ENCODE measurements around the gene ZSCAN10. TPM values are rescaled to one million over a fixed set of nuclear protein-coding genes. Genes with fewer than 3 reads are reported as not detected.
"Not testable (repeated sequence)": the region's sequence is repeated elsewhere in the genome, so short reads cannot be mapped to it uniquely, and the experiment has no call there.

ZSCAN10 gene
- total and polyA plus RNA-seq, 7 donors = not detected

DNA sequence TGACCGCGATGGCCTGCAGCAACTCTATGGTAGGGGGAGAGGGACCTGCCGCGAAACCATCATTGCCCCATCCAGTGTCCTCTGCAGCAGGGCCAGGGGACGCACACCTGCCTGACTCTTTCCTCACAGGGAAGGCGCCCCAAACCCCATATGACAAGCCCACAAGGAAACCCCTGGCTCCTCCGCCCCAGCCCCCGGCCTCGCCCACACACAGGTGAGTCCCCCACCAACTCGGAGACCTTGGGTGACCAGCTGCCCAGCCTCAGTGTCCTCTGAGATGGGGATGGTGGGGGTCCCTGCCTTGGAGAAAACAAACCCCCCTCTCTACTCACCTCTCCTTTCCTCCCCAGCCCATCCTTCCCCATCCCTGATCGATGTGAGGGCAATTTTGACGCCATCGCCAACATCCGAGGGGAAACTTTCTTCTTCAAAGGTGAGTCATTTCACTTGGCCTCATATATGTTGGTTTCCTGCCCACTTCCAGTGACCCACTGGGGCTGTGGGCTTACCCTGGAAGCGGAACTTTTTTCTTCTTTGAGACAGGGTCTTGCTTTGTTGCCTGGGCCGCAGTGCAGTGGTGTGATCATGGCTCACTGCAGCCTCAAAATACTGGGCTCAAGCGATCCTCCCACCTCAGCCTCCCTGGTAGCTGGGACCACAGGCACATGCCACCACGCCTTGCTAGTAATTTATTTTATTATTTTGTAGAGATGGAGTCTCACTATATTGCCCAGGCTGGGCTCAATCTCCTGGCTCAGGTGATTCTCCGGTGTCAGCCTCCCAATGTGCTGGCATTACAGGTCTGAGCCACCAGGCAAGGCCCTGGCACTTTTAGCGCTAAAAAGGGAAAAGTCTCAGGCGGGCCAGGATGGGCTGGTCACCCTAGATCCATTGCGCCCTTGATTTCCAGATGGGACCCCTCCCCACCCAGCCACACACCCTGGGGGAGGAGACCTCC is 41.6 kb downstream of the ZSCAN10 start:
- no peaks in the 10 kb centered on the region for H3K9me3 ChIP-seq
- H3K36me3 ChIP-seq = no peaks in the 10 kb centered on the region
- intact Hi-C loops (cut with DNase I) = loop anchor here (2.0 kb wide), 2 partner anchors 71 to 109 kb away; no protein-coding TSS in a partner anchor
- 87 to 91% methylated on average over 22 of the region's 22 CpGs for WGBS, 2 donors
- peak overlapping the region in 1 of 4 donors; percentile 91 for H3K4me3 ChIP-seq
- no peak overlapping the region for H3K27ac ChIP-seq
- H3K4me1 ChIP-seq = peaks cover 0 to 22% (median 19%) of the 10 kb centered on the region in 4 donors
- peaks cover 0 to 12% (median 0%) of the 10 kb centered on the region in 3 donors for H3K27me3 ChIP-seq
- DNase-seq = no peak
- TF ChIP-seq EP300 (IDR thresholded peaks at IDR 0.05) (no peak), POLR2AphosphoS5 (IDR thresholded peaks at IDR 0.05) (no peak), POLR2A (IDR thresholded peaks at IDR 0.05) (no peak)
- TF ChIP-seq, protein P1, sequence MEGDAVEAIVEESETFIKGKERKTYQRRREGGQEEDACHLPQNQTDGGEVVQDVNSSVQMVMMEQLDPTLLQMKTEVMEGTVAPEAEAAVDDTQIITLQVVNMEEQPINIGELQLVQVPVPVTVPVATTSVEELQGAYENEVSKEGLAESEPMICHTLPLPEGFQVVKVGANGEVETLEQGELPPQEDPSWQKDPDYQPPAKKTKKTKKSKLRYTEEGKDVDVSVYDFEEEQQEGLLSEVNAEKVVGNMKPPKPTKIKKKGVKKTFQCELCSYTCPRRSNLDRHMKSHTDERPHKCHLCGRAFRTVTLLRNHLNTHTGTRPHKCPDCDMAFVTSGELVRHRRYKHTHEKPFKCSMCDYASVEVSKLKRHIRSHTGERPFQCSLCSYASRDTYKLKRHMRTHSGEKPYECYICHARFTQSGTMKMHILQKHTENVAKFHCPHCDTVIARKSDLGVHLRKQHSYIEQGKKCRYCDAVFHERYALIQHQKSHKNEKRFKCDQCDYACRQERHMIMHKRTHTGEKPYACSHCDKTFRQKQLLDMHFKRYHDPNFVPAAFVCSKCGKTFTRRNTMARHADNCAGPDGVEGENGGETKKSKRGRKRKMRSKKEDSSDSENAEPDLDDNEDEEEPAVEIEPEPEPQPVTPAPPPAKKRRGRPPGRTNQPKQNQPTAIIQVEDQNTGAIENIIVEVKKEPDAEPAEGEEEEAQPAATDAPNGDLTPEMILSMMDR (IDR thresholded peaks at IDR 0.05) = no peak

DNA sequence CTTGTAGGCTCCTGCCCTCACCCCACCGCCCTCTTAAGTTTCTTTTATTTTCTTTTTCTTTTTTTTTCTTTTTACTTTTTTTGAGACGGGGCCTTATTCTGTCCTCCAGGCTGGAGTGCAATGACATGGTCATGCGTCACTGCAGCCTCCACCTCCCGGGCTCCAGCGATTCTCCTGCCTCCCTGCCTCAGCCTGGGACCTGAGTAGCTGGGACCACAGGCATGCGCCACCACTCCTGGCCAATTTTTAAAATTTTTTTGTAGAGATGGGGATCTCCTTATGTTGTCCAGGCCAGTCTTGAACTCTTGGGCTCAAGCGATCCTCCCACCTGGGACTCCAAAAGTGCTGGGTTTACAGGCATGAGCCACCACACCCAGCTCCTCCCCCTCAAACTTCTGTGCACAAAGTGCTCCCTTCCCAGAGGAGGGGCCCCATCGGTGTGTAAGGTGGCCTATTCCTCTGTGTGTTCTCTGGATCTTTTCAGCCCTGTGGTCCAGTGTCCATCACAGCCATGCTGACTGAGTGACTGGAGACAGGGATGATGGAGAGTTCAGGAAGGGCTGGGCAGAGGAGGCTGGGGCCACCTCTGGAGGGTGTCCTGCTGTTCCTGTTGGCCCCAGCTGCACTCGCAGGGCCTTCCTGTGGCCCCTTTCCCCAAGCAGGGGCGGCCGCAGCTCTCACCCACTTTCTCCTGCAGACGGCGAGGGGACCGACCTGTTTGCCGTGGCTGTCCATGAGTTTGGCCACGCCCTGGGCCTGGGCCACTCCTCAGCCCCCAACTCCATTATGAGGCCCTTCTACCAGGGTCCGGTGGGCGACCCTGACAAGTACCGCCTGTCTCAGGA is 42.5 kb downstream of the ZSCAN10 start:
- no peak overlapping the region for H3K4me3 ChIP-seq
- peaks cover 0 to 15% (median 0%) of the 10 kb centered on the region in 3 donors for H3K27me3 ChIP-seq
- H3K4me1 ChIP-seq = peaks cover 0 to 22% (median 19%) of the 10 kb centered on the region in 4 donors
- H3K27ac ChIP-seq = no peak overlapping the region
- WGBS, 2 donors = 82 to 92% methylated on average over 19 of the region's 19 CpGs
- DNase-seq = no peak
- no peaks in the 10 kb centered on the region for H3K9me3 ChIP-seq
- no peak for TF ChIP-seq POLR2AphosphoS5 (IDR thresholded peaks at IDR 0.05)
- TF ChIP-seq, protein P1 (IDR thresholded peaks at IDR 0.05) = no peak
- no peak for TF ChIP-seq POLR2A (IDR thresholded peaks at IDR 0.05)
- no peak for TF ChIP-seq EP300 (IDR thresholded peaks at IDR 0.05)
- no peaks in the 10 kb centered on the region for H3K36me3 ChIP-seq
- intact Hi-C loops (cut with DNase I) = no loop called here

DNA sequence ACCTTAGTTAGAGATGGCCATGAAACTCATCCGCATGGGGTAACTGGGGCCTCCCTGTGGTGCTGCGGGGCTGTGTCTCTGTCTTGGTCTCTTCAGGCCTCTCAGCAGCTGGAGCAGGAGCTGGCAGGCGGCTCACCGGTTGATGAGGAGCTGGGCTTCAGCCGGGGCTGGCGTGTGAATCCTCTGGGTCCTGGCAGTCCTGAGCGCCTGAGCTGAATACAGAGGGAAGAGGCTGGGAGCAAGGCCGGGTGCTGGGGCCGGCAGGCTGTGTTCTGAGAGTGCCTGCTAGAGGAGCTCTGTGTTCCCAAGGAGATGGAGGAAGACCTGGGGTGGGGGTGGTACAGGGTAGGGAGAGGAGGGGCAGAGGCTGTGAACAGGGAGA is 43.4 kb downstream of the ZSCAN10 start:
- H3K4me3 ChIP-seq; H3K9me3 ChIP-seq; H3K36me3 ChIP-seq; H3K27ac ChIP-seq; DNase-seq; intact Hi-C loops (cut with DNase I): not testable (repeated sequence)
- 82 to 83% methylated on average over 9 of the region's 9 CpGs for WGBS, 2 donors
- peaks cover 0 to 22% (median 19%) of the 10 kb centered on the region in 4 donors for H3K4me1 ChIP-seq
- H3K27me3 ChIP-seq = peaks cover 0 to 21% (median 0%) of the 10 kb centered on the region in 3 donors

DNA sequence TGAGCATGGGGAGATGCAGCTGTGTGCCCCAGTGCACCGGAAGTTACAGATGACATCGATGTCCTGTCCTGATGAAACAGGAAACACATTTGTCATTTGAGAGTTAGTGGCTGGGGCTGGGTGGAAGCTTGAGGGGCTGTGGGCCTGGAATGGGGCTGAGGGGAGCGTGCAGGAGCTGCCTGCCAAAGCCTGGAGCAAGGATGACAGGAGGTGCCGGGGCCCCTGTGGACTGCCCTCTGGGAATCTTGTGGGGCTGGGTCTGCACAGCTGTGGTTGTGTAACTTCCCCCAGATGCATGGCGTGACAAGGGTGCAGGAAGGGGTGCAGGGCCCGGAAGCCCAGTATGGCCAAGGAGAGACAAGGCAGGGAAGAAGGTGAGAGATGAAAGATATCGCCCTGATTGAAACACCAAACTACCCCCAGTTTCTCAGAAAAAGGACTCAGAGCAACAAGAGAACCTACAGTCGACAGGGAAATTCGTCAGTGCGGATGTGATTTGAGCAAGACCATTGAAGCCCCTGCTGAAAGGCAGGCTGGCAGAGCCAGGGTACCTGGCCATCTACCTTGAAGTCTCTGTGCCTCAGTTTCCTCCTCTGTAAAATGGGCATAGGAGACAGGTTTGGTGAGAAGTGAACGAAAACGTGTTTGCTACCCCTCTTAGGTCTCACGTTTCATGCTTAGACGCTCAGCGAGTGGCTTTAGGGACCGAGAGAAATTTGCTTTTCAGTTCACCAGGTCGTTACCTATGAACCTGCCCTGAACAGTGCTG is 43.9 kb downstream of the ZSCAN10 start:
- H3K4me3 ChIP-seq = no peak overlapping the region
- no peaks in the 10 kb centered on the region for H3K36me3 ChIP-seq
- H3K27me3 ChIP-seq = peaks cover 0 to 26% (median 2%) of the 10 kb centered on the region in 3 donors
- WGBS, 2 donors = 71 to 82% methylated on average over 17 of the region's 17 CpGs
- peaks cover 0 to 22% (median 19%) of the 10 kb centered on the region in 4 donors for H3K4me1 ChIP-seq
- TF ChIP-seq EP300 (IDR thresholded peaks at IDR 0.05) = no peak
- no peak for TF ChIP-seq POLR2AphosphoS5 (IDR thresholded peaks at IDR 0.05)
- no peak for TF ChIP-seq POLR2A (IDR thresholded peaks at IDR 0.05)
- TF ChIP-seq, protein P1 (IDR thresholded peaks at IDR 0.05) = no peak
- H3K27ac ChIP-seq = no peak overlapping the region
- no peak for DNase-seq
- no peaks in the 10 kb centered on the region for H3K9me3 ChIP-seq
- intact Hi-C loops (cut with DNase I) = no loop called here

DNA sequence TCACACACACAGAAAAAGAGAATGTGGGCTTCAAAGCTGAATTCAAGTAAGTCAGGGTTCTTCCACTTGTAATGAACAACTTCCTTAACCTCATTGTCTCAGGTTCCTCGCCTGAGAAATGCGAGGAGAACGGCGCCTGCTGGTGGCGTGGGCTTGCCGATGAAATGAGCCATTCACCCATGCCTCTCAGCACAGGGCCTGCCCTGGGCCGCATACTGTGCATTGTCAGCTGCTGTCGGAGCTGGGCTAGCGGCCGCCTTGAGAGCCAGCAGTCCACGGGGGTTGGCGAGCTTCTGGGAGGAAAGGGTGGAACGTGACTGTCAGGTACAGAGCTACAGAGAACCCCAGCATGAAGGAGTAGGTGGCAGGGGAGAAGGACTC is 45.8 kb downstream of the ZSCAN10 start:
- WGBS, 2 donors = 87 to 93% methylated on average over 13 of the region's 13 CpGs
- H3K4me1 ChIP-seq; H3K9me3 ChIP-seq; H3K4me3 ChIP-seq; DNase-seq; H3K27ac ChIP-seq; intact Hi-C loops (cut with DNase I); H3K36me3 ChIP-seq: not testable (repeated sequence)
- peaks cover 0 to 36% (median 17%) of the 10 kb centered on the region in 3 donors for H3K27me3 ChIP-seq

DNA sequence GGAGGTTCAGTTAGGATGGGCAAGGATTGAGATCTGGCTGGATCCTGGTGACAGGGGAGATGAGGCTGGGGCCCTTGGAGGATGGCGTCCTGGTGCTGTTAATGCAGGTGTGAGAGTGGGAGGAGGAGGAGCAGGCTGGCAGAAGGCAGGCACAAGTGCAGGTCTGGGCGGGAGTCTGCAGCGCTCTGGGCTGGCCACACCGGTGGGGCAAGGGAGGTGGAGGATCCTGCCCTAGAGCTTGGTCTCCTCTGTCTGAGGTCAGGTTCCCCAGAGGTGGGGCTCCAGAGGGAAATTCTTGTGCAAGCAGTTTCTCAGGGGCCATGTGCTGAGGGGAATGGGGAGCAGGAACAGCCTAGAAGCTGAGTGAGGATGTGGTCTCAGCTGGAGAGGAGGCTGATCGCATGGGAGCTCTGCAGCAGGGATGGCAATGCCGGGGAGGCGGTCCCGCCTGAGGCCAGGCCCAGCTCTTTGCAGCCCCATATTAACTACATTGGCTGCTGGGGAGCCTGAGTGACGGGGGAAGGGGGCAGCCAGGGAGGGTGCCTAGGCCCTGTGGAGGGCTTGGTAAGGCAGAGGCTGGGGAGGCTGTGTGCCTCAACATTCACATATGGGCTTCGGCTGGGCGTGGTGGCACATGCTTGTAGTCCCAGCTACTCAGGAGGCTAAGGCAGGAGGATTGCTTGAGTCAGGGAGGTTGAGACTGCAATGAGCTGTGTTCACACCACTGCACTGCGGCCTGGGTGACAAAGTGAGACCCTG is 46.3 kb downstream of the ZSCAN10 start:
- H3K4me1 ChIP-seq; H3K9me3 ChIP-seq; H3K27ac ChIP-seq; DNase-seq; intact Hi-C loops (cut with DNase I); H3K4me3 ChIP-seq; H3K36me3 ChIP-seq: not testable (repeated sequence)
- WGBS, 2 donors = 74% methylated on average over 11 of the region's 12 CpGs
- peaks cover 0 to 38% (median 22%) of the 10 kb centered on the region in 3 donors for H3K27me3 ChIP-seq

Measured in sigmoid colon (tissue), 7 donors.